ENCODE data around the gene PLCD4.

DNA sequence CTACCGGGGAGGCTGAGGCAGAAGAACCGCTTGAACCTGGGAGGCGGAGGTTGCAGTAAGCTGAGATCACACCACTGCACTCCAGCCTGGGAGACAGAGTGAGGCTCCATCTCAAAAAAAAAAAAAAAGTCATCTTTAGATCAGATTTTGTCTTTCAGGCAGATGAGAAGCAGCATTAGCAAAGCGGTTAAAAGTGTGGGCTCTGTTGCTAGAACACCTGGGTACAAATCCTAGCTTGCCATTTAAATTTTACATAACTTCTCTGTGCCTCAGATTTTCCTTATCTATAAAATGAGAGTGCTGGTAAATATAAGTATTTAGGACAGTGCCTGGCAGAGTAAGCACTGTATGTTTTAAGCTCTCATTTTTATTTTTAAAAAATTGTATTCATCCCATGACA, 30.8 kb upstream of the PLCD4 start:
- TF ChIP-seq EZH2 (IDR thresholded peaks at IDR 0.05; ENCODE audit: low read depth, low read length, severe bottlenecking): no peak
- TF ChIP-seq GTF2F1 (IDR thresholded peaks at IDR 0.05; ENCODE audit: borderline replicate concordance, low read depth, low read length): no peak
- TF ChIP-seq, protein P1, sequence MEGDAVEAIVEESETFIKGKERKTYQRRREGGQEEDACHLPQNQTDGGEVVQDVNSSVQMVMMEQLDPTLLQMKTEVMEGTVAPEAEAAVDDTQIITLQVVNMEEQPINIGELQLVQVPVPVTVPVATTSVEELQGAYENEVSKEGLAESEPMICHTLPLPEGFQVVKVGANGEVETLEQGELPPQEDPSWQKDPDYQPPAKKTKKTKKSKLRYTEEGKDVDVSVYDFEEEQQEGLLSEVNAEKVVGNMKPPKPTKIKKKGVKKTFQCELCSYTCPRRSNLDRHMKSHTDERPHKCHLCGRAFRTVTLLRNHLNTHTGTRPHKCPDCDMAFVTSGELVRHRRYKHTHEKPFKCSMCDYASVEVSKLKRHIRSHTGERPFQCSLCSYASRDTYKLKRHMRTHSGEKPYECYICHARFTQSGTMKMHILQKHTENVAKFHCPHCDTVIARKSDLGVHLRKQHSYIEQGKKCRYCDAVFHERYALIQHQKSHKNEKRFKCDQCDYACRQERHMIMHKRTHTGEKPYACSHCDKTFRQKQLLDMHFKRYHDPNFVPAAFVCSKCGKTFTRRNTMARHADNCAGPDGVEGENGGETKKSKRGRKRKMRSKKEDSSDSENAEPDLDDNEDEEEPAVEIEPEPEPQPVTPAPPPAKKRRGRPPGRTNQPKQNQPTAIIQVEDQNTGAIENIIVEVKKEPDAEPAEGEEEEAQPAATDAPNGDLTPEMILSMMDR (IDR thresholded peaks at IDR 0.05; ENCODE audit: control extremely low read depth in 1 of 3, insufficient read depth in 1 of 3, low read depth in 1 of 3, low read length in 3 of 3): no peak
- no peak for TF ChIP-seq POLR2A (IDR thresholded peaks at IDR 0.05; ENCODE audit: control extremely low read depth in 1 of 2, low read depth in 2 of 2, low read length in 2 of 2)
- TF ChIP-seq, protein P2, sequence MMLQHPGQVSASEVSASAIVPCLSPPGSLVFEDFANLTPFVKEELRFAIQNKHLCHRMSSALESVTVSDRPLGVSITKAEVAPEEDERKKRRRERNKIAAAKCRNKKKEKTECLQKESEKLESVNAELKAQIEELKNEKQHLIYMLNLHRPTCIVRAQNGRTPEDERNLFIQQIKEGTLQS (IDR thresholded peaks at IDR 0.05; ENCODE audit: insufficient read depth, low read depth, low read length): no peak
- TF ChIP-seq SIX5 (IDR thresholded peaks at IDR 0.05; ENCODE audit: low read depth, low read length): no peak
- TF ChIP-seq TAF7 (optimal IDR thresholded peaks at IDR 0.05; ENCODE audit: borderline replicate concordance, low read depth, low read length): no peak
- TF ChIP-seq RFX5 (IDR thresholded peaks at IDR 0.05; ENCODE audit: borderline replicate concordance, low read depth, low read length): no peak
